DMS153 (cell line): ENCODE measurements around the gene CCM2.
A peak's percentile ranks its signal among the peaks of the same experiment; 100 is the strongest.

Source experiments
- DNase-seq: peaks from one replicate; lab custom pipeline; 2025; lab: John Stamatoyannopoulos, UW

The CCM2 gene

GRCh38 chr7:45082031-45082830 is 82.2 kb downstream of the CCM2 start:
- no peak for DNase-seq

GRCh38 chr7:45082831-45083331 is 82.9 kb downstream of the CCM2 start:
- no peak for DNase-seq

DNA sequence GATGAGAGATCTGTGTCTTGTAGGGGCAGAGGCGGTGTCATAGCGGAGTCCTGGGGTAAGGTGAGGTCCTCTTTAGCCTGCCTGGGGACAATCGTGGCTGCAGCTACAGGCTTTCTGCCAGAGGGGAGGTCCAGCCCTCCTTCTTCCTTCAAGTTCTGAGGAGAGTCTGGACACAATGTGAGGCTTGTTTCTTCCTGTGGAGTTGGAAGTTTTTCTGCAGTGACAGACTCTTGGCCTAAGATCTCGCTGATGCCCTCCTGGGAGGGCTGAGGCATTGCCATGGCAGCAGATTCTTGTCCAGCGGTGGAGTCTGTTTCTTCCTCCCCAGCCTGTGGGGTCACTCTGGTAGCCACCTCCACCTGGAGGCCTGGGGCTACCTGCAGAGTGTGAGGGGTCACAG is 84.3 kb downstream of the CCM2 start:
- DNase-seq: no peak

DNA sequence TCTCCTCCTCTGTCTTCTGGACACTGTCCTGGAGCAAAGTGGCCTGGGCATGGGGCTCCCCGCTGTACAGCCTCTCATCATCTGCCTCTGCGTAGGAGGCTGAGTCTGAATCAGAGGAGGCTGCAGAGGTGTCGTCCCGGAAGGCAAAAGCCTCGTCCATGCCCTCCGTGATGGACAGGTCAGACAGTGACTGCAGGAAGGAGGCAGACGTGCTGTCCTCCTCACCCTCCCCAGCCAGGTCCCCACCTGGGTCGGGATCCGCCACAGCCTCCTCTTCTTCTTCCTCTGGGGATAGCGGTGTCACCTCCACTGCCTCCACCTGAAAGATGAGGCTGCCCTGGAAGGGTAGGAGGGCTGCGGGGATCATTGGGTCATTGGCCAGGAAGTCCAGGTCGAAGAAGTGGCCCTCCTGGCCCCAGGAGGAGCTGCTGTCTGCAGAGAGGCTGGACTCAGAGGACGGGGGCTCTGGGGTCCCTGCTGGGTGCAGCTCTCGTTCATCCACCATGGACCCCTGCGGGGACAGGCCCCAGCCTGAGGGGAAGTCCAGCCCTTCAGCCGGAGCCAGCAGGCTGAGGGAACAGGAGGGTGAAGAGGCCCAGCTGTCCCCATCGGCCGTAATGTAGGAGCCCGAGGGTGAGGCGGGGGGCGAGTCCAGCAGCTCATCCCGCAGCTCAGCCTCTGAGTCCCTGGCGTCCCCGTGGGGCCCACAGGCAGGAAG is 85.1 kb downstream of the CCM2 start:
- DNase-seq: no peak

DNA sequence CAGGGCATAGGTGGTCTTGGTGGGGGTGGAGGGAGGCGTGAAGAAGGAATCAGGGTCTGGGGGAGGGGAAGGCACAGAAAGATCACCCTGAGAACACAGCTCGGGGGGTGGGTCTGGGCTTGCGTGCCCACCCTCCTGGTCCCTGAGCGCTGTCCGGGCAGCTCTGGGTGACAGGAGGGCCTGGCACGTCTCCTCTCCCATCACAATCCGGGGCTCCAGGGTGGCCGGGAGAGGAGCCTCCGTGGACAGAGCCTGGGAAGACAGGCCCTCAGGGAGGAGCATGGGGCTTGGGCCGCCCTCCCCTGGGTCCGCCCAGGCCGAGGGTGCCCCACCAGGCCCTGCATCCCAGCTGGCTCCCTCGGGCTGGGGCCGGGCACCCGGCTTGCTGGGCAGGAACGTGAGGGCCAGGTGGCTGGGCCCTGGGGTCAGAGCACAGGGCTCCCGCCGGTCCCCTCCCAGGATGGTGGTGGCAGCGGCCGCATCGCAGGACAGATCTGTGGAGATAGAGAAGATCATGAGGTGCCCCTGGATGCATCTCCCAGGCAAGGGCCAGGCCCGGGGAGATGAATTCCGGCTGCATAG is 85.7 kb downstream of the CCM2 start:
- DNase-seq: no peak

GRCh38 chr7:45086331-45087065 is 86.5 kb downstream of the CCM2 start:
- no peak for DNase-seq

DNA sequence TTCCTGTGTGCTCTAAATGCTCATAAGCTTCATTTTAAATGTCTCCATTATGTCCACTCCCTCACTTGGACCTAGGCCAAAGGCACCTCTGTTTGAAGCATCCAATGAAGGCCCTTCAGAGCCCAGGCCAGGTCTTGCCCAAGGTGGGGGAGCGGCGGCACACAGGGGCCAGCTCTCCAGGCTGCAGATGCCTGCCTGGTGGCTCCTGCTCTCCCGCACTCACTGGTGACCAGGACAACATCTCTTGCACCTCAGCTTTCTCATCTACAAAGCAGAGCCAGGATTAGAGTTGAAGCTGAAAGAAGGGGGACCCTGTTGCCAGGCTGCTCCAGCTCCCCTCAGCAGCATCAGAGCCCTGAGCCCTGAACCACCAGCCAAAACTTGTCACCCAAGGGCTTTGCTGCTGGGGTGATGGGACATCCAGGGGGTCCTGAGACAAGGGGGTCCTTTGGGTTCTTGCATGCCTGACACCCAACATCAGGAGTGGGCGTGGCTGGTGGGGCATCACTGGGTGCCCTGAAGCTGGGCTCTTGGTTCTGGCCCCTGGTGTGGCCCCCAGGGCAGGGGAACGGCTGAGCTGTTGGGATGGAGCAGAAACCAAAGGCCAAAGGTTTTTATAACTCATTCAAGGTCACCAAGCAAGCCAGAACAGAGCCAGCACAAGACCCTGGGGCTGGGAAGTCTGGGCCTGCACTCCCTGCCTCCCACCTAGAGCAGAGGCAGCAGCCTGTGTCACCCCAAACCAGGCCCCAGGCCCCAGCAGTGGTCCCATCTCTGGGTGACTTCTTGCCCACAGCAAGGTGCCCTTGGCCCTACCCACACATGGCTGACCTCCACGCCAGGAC is 87.5 kb downstream of the CCM2 start:
- DNase-seq: no peak

DNA sequence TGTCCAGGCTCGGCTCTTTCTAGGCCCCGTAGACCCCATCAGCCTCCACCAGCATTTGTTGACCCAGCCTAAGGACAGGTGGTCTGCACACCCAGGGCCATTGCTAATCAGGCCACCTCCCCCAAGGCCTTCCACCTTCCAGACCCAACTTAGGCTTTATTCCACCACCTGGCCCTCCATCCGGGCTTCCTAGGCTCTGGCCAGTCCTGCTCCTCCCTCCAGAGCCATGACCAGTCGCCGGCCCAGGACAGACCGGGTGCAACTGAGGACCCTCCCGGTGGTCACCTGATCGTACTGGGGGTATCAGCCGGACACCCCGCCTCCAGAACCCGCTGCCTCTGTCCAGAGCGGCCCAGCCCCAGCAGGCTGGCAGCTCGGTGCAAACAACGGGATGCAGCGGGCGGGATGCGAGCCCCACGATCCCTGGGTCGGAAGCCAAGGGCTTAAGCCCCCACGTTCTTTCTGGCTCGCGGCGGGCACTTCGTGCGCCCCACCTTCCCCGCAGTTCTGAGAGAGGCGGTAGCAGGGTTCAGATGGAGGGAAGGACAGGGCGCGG is 88.2 kb downstream of the CCM2 start:
- no peak for DNase-seq

DNA sequence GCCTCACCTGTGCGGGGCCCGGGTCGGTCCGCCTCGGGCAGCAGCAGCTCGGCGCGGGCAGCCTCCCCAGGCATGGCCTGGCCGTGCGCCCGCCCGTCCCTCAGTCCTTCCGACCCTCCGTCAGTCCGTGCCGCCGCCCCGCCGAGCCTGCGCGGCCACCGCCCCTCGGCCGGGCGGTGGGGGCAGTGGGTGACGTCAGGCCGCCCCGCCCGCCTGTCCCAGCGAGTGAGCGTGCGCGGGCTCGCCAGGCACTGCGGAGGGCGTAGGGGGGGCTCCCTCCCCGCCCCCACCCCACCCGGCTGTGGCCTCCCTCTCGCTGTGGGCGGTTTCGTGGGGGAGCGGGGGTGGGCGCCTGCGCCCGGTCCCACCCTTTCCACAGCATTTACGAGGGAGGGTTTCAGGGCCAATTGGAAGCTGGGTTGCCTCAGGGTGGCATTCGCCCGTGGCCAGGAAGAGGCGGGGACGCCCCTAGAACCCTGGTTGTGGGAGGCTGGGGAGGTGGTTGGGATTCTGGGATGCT is 88.9 kb downstream of the CCM2 start, which contains the start of gene NACAD:
Gene NACAD (minus strand): TSS at position 149 of the 520 bp plus-strand sequence. CDS start 75 bp downstream, at position 74.
- DNase-seq: no peak

- DNase-seq: peak; percentile 70
These were observed 89.4 kb downstream of the CCM2 start for GRCh38 chr7:45089341-45089891.

DNA sequence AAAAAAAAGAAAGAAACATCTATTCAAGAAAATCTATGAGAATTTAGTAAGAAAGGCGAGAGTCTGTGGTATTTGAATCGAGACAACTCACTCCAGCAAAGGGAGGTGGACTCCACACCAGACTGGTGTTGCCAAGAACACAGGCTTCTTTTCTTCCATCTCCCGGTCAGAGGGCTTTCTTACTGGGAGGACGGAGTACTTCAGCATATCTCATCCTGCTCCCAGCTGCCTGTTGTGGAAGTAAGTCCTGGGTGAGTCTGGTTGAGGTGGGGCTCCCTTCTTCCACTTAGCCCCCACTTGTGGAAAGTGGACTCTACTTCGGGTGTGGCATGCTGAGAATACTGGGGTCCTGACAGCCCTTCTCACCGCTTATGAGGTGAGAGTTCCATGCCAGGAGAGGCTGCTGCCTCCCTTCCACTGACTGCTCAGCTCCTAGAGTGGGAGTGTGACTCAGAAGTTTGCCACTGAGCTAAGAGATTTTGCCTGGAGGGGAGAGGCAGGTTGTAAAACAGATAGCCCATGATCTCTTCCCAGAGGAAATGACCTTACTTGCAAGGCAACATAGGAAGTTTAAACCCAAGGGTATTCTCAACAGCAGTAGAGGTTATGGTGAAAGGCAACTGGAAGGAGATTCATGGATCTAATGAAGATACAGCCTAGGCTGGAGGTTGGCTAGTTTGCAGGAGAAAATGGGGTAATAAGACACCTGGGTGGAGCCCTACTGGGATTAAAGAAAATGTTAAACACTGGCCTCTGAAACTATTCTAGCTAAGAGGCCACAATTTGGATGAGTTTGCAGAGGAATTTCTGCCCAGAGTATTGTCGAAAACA is 92.3 kb downstream of the CCM2 start:
- no peak for DNase-seq

DNA sequence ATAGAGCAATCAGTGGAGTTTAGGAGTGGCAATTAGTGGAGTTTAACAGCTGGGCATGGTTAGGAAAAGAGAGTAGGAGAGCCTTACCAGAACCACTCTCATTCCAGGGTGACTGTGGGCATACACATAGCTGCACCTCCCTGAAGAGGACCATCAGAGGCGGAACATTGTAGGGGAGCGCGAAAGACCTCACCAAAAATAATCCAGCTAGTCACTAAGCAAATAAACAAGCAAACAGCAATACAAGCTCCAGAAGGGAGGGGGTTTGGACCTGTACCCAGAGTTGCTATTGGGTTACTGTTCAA is 92.9 kb downstream of the CCM2 start:
- DNase-seq: no peak

DNA sequence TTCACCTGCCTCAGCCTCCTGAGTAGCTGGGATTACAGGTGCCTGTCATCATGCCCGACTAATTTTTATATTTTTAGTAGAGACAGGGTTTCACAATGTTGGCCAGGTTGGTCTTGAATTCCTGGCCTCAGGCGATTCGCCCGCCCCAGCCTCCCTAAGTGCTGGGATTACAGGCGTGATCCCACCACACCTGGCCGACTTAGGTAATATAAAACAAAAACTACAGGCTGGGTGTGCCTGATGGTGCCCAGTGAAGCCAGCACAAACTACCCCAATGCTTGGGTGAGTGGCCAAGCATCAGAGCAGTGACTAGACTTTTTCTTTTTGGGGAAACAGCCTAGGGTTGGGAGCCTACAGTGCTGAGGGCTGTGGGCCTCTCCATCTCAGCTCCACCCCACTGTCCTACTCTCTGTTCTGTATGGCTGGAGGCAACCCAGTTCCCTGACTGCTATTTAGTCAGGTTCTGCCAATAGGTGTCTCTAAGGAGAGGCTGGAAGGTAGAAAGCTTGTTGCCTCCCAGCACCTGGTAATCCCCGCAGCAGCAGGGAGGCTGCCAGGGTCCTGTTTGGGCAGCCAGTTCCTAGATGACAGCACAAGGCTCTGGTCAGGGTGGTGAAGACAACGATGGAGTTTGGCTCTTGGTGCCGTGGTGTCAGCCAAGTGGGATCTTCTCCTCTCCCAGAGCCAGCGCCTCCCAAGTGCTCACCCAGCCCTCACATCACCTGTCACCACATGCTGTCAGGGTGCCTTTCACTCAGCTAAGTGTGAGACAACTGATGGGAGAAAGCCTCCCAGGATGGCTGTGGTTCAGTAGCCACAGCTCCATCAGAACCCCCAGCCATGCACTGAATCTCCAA is 99.2 kb downstream of the CCM2 start:
- no peak for DNase-seq

DNA sequence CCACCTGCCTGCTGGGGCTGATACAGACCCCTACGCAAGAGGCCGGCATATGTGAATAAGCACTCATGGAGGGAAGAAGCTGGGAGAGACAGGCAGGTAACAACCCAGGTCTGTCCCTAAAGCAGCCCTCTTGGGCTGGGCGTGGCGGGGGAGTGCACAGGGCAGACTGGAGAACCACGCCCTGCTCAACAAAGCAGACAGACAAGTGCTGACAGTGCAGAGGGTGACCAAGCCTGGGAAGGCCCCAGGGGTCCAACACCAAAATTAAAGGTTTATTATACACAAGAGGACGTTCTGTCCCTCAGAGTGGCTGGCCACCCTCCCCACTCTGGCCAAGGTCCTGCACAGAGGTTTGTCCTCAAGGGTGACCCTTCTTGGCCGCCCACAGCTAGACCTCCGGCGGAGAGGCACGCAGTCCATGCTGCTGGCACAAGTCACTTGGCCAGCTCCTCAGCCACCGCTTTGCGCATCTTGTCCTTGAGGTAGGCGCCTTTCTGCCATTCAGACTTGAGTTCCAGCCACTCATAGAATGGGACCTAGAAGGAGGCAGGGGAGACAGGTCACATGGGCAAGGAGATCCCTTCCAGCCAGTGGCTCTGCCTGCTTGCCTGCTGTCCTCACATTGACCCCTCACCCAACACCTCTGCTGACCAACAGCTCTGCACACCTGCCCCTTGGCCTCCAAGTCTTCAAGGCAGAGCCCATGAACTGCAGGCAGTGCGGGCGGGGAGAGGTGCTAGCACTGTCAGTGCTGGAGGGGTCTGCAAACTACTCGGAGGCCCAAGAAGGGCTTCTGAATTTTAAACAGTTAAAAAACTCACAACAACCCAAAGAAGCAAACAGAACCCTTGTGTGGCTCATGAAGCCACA is 100.1 kb downstream of the CCM2 start:
- no peak for DNase-seq

DNA sequence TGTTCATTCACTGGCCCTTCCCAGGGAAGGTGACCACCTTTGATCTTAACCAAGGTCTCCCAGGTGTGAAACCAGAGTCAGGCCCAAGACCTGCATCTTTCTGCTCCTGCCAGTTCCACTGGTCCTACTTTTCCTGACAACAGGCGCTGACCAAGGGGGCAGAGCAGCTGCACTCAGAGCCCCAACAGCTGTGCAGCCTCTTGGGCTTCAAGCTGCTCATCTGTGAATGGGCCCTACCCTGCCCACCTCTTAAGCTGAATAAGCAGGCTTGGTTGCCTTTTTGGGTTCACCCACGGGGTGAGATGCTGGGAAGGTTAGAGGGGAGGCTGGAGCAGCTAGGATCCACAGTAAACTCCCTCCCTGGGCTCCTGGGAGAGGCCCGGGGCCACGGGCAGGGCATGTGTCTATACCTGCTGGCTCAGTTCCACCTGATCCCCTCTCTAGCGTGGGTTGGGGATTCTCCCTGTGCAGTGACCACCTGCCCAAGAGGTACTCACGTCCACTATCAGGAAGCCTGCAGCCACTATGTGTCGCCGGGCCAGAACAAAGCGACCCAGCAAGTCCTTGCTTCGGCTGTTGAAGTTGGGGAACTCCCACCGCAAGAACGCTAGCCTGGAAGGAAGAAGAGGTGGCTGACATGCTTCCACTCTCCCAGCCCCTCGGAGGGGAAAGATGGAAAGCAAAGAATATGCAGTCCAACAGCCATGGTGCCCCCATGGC is 100.9 kb downstream of the CCM2 start:
- no peak for DNase-seq

DNA sequence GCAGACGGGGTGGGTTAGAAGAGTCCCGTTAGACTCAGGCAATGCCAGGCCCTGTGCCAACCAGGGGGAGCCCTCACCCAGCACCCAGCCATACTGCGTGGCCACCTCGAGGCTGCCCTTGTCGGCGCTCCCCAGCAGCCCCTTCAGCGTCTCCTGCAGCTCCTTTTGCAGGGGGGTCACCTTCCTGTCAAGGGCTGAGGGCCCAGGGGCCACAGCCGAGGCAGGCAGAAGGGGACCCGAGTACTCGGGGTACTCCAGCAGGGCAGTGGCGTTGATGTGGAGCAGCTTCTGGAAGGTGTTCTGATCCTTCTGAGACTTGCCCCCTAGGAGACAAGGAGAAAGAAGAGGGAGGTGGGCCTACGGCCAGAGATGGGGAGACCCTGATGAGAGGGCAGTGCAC is 101.7 kb downstream of the CCM2 start:
- no peak for DNase-seq
